Keratinocyte (primary cell): ENCODE results near the gene EXT2. TPM values are rescaled to one million over a fixed set of nuclear protein-coding genes. Genes with fewer than 3 reads are reported as not detected.

ENCODE experiments used
- DNase-seq: peaks from one replicate; pipeline ENCODE4 v3.0.0-alpha.2; 2011; ENCODE audit warnings: low read depth, missing footprints, low spot score
- FAIRE-seq: peaks from 2 replicates; lab custom pipeline; 2011; peaks lifted over from hg19 to GRCh38; lab: Jason Lieb, UNC
- H2AFZ ChIP-seq: 2 replicates; pipeline ENCODE4 v1.6.0; 2012; ENCODE audit warnings: low read length, control low read depth, inconsistent platforms; ENCODE audit not compliant: control insufficient read depth
- H3K27ac ChIP-seq: 2 replicates; pipeline ENCODE4 v1.5.1; 2011; ENCODE audit warnings: low read length; ENCODE audit not compliant: control insufficient read depth, insufficient read depth
- H3K27me3 ChIP-seq: 3 replicates; pipeline ENCODE4 v1.6.0; 2011; ENCODE audit warnings: low read length; ENCODE audit not compliant: control insufficient read depth, insufficient read depth; ENCODE audit errors: extremely low read depth
- H3K36me3 ChIP-seq, 2 experiments: 2 replicates in 1 of 2; 3 replicates in 1 of 2; pipeline ENCODE4 v1.5.1; 2011; ENCODE audit warnings: low read length in 2 of 2, mild to moderate bottlenecking in 1 of 2; ENCODE audit not compliant: control insufficient read depth in 2 of 2, insufficient read depth in 2 of 2; ENCODE audit errors: extremely low read depth in 1 of 2
- H3K4me1 ChIP-seq: 3 replicates; pipeline ENCODE4 v1.5.1; 2011; ENCODE audit warnings: low read length; ENCODE audit not compliant: control insufficient read depth, insufficient read depth; ENCODE audit errors: extremely low read depth
- H3K4me2 ChIP-seq: 3 replicates; pipeline ENCODE4 v1.6.0; 2011; ENCODE audit warnings: low read depth, low read length; ENCODE audit not compliant: control insufficient read depth, insufficient read depth; ENCODE audit errors: extremely low read depth
- H3K4me3 ChIP-seq, 3 experiments: fragments of 200-600 bp in 1 of 3; sonication (generic) in 1 of 3; 2 replicates in 2 of 3; 3 replicates in 1 of 3; pipeline ENCODE4 v1.5.1; 2011 to 2016; ENCODE audit warnings: low read length in 3 of 3, mild to moderate bottlenecking in 3 of 3, control low read depth in 2 of 3, inconsistent platforms in 1 of 3, low read depth in 1 of 3, mixed read lengths in 1 of 3, mixed run types in 1 of 3, moderate library complexity in 1 of 3; ENCODE audit not compliant: control insufficient read depth in 2 of 3, insufficient read depth in 2 of 3; ENCODE audit errors: extremely low read depth in 1 of 3
- H3K79me2 ChIP-seq: 2 replicates; pipeline ENCODE4 v1.6.0; 2012; ENCODE audit warnings: low read length; ENCODE audit not compliant: control insufficient read depth, insufficient read depth
- H3K9ac ChIP-seq: 3 replicates; pipeline ENCODE4 v1.6.0; 2011; ENCODE audit warnings: low read length; ENCODE audit not compliant: control insufficient read depth, insufficient read depth; ENCODE audit errors: extremely low read depth
- H3K9me1 ChIP-seq: 3 replicates; pipeline ENCODE4 v1.6.0; 2011; ENCODE audit warnings: low read length; ENCODE audit not compliant: control insufficient read depth, insufficient read depth; ENCODE audit errors: extremely low read depth
- H3K9me3 ChIP-seq: 2 replicates; pipeline ENCODE4 v1.5.1; 2012; ENCODE audit warnings: low read depth, low read length; ENCODE audit not compliant: control insufficient read depth
- H4K20me1 ChIP-seq: 3 replicates; pipeline ENCODE4 v1.6.0; 2011; ENCODE audit warnings: low read length; ENCODE audit not compliant: control insufficient read depth, insufficient read depth; ENCODE audit errors: extremely low read depth
- CTCF ChIP-seq, 3 experiments: IDR thresholded peaks in 1 of 3; conservative IDR thresholded peaks in 1 of 3; optimal IDR thresholded peaks in 1 of 3; 2 replicates in 2 of 3; 3 replicates in 1 of 3; pipeline versions ENCODE3 to v1.5.1; 2011; ENCODE audit warnings: low read length in 3 of 3, mild to moderate bottlenecking in 3 of 3, moderate library complexity in 2 of 3, control low read depth in 1 of 3, inconsistent platforms in 1 of 3; ENCODE audit not compliant: insufficient read depth in 2 of 3; ENCODE audit errors: extremely low read depth in 1 of 3
- EZH2 ChIP-seq: IDR thresholded peaks from one replicate; pipeline ENCODE4 v1.6.1; 2012; ENCODE audit warnings: inconsistent platforms, mild to moderate bottlenecking, low read length, moderate library complexity
- dilution Hi-C: fragments of 300-500 bp; cut with MboI; formaldehyde crosslinking; loops from one replicate; pipeline ENCODE4 v1.7.0; 2020; ENCODE audit warnings: low sequenced_read_pairs; ENCODE audit not compliant: extremely low pct_ligation_motif_present
- polyA plus RNA-seq, 5 experiments: library from polyadenylated mRNA; depleted of rRNA in 3 of 5; stranded (reverse) in 3 of 5; stranded (forward) in 1 of 5; unstranded in 1 of 5; fragments of >200 nt; gene quantifications; 1 replicate in 1 of 5; 2 replicates in 3 of 5; 3 replicates in 1 of 5; pipeline versions ENCODE4 v1.2.1 to v1.2.3, GENCODE V29; 2011 to 2012; ENCODE audit warnings: missing spikeins in 2 of 5, low read depth in 1 of 5, low replicate concordance in 1 of 5

The EXT2 gene
- polyA plus RNA-seq, 1 donor (not counting 4 experiments of a cell fraction or from before 2014, with no cell fraction given): 148 TPM

DNA sequence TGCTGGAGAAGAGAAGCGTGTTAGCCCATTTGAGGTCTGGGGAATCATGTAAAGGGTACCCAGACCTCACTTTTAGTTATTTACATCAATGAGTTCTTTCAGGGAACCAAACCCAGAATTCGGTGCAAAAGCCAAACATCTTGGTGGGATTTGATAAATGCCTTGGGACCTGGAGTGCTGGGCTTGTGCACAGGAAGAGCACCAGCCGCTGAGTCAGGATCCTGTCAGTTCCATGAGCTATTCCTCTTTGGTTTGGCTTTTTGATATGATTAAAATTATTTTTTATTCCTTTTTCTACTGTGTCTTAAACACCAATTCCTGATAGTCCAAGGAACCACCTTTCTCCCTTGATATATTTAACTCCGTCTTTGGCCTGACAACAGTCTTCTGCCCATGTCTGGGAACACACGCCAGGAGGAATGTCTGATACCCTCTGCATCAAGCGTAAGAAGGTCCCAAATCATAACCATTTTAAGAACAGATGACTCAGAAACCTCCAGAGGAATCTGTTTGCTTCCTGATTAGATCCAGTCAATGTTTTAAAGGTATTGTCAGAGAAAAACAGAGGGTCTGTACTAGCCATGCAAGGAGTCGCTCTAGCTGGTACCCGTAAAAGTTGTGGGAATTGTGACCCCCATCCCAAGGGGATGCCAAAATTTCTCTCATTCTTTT is 149.3 kb downstream of the EXT2 start:
- Histone ChIP-seq H3K9ac (no peak overlapping the region), H3K9me3 (no peaks in the 10 kb centered on the region), H3K79me2 (no peaks in the 10 kb centered on the region), H3K27ac (no peak overlapping the region), H3K36me3 (peaks cover 11 to 18% of the 10 kb centered on the region in 2 experiments), H3K4me1 (peaks cover 6% of the 10 kb centered on the region), H3K4me2 (no peak overlapping the region), H3K27me3 (no peaks in the 10 kb centered on the region), H4K20me1 (no peaks in the 10 kb centered on the region), H3K4me3 (no peak overlapping the region), H3K9me1 (no peaks in the 10 kb centered on the region), H2AFZ (no peak overlapping the region)
- no peak for DNase-seq
- FAIRE-seq: no peak
- dilution Hi-C loops: no loop called here
- TF ChIP-seq EZH2: no peak
- TF ChIP-seq CTCF (optimal IDR thresholded peaks at IDR 0.05 in 1 of 3, IDR thresholded peaks at IDR 0.05 in 1 of 3, conservative IDR thresholded peaks at IDR 0.05 in 1 of 3; ENCODE audit: extremely low read depth in 1 of 3, insufficient read depth in 2 of 3, low read length in 3 of 3): no peak

DNA sequence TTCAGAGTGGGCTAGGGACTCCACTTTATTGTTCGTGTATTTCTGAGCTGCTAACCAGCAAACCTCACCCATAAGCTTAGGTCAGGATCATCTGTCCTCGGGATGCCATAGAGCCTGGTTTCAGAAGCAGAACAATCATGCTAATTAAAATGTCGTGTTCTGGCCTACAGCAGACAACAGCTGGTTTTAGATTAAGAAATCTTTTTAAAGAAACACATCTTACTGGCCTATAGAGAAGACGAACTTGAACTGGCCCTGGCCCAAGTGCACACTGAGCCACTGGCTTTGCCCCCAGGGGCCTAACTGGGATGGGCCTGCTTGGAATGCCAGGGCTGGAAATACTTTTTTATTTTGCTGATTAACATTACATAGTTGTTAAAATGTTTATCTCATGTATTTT is 151.2 kb downstream of the EXT2 start:
- Histone ChIP-seq H3K36me3 (peaks cover 14% of the 10 kb centered on the region in 2 experiments), H3K9me3 (no peaks in the 10 kb centered on the region), H3K4me1 (peaks cover 6% of the 10 kb centered on the region), H4K20me1 (no peaks in the 10 kb centered on the region), H3K27ac (no peak overlapping the region), H3K9ac (no peak overlapping the region), H3K4me3 (no peak overlapping the region), H3K27me3 (no peaks in the 10 kb centered on the region), H3K9me1 (no peaks in the 10 kb centered on the region), H2AFZ (no peak overlapping the region), H3K4me2 (no peak overlapping the region), H3K79me2 (no peaks in the 10 kb centered on the region)
- FAIRE-seq: no peak
- DNase-seq: no peak
- TF ChIP-seq EZH2: no peak
- TF ChIP-seq CTCF (optimal IDR thresholded peaks at IDR 0.05 in 1 of 3, IDR thresholded peaks at IDR 0.05 in 1 of 3, conservative IDR thresholded peaks at IDR 0.05 in 1 of 3; ENCODE audit: extremely low read depth in 1 of 3, insufficient read depth in 2 of 3, low read length in 3 of 3): no peak
- dilution Hi-C loops: no loop called here
